ENCODE measurements around the gene C3orf70. TPM values are rescaled to one million over a fixed set of nuclear protein-coding genes. Genes with fewer than 3 reads are reported as not detected.

Gene C3orf70
- 0.42 and 0.99 TPM in 2 replicates for total RNA-seq

DNA sequence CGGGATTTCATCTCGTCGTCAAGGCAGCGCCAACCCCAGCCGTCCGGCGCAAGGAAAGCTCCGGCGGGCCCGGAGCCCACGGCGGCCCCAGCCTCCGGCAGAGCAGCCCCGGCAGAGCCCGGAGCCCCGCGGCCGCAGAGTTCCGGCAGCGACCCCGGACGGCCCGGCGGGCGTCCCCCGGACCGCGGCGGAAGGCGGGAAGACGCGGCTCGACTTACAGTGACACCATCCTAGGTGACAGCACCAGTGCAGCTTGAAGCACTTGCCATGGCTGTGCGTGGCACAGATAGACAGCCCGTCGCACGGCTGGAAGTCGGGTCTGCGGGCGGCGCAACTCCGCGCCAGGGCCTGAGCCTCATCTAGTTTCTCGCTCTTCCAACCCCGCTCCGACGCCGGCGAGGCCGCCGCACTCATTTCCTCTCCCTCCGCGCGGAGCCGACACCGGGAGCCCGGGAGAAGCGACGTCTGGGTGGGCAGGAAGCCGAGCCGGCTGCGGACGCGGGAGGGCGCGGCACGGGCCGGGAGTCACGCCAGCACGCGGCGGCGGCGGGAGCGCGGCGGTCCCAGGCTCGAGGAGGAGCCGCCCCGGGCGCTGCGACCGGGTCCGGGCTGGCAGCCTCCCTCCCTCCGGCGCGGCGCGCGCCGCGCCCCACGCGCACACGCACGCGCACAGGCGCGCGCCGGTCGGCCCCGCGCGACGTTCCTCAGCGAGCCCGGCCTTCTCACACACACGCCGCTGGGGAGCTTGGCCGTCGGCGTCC lies at the start of gene C3orf70:
Gene C3orf70, minus strand, starts transcription at position 651 of the 761 bp plus-strand sequence. Its CDS starts 237 bp downstream, at position 414.
- DNase-seq (ENCODE audit: low read depth, low spot score): no peak

GRCh38 chr3:185200639-185201038 lies 47.8 kb upstream of the C3orf70 start:
- peak; percentile 27 for DNase-seq (ENCODE audit: low read depth, low spot score)

- DNase-seq (ENCODE audit: low read depth, low spot score): no peak
Observed at GRCh38 chr3:185199671-185200070, 46.8 kb upstream of the C3orf70 start.

DNA sequence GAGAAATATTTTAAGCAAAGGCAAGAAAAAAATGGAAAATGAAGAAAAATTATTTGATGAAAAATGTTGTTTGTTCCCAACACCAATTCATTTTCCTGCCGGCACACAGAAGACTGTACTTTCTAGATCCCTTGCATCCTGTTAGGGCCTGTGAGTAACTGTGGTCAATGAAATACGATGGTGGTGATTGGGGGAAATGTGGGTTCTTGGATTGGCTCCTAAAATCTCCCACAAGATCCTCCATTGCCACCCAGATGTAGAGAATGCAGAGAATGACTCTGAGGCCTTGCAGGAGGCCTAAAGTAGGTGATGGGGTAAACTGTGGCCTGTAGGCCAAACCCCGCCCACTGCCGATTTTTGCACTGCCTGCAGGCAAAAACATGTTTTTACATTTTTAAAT lies 46.3 kb upstream of the C3orf70 start:
- no peak for DNase-seq (ENCODE audit: low read depth, low spot score)

- no peak for DNase-seq (ENCODE audit: low read depth, low spot score)
Observed at GRCh38 chr3:185197068-185197467, 44.2 kb upstream of the C3orf70 start.

DNA sequence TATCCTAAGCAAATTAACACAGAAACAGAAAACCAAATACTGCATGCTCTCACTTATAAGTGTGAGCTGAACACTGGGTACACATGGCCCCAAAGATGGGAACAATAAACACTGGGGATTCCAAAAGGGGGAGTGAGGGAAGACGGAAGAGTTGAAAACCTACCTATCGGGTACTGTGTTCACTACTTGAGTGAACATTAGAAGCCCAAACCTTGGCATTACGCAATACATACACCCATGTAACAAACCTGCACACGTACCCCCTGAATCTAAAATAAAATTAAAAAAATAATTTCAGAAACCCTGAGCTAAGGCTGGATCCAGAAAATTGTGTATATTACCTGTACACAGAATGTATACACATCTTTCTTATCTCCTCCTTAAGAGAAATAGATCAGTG lies 42.8 kb upstream of the C3orf70 start:
- DNase-seq (ENCODE audit: low read depth, low spot score): no peak

- DNase-seq (ENCODE audit: low read depth, low spot score): no peak
Observed at GRCh38 chr3:185188816-185189215, 36.0 kb upstream of the C3orf70 start.

DNA sequence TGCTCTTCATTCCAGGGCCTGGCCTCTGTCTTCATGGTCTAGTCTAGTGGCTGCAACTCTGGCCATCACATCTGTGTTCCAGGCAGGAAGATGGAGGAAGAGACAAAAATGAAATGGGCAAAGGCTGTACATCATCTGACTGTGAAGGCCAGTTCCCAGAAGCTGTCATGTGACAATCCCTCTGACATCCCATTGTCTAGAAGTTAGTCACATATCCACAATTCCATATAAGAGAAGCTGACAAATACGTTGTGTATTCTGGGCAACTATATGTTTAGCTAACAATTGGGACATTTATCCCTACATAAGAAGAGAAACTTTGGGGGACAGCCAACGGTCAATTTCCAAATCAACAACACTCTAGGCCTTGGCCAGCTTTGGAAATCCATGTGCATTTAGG lies 34.5 kb upstream of the C3orf70 start:
- DNase-seq (ENCODE audit: low read depth, low spot score): no peak

GRCh38 chr3:185176750-185177359 lies 24.0 kb upstream of the C3orf70 start:
- no peak for DNase-seq (ENCODE audit: low read depth, low spot score)

GRCh38 chr3:185175370-185175987 lies 22.6 kb upstream of the C3orf70 start:
- DNase-seq (ENCODE audit: low read depth, low spot score): no peak

GRCh38 chr3:185172086-185173049 lies 19.5 kb upstream of the C3orf70 start:
- no peak for DNase-seq (ENCODE audit: low read depth, low spot score)

- DNase-seq (ENCODE audit: low read depth, low spot score): no peak
Observed at GRCh38 chr3:185164428-185165217, 11.8 kb upstream of the C3orf70 start.

GRCh38 chr3:185162634-185163033 lies 9.8 kb upstream of the C3orf70 start:
- no peak for DNase-seq (ENCODE audit: low read depth, low spot score)

- DNase-seq (ENCODE audit: low read depth, low spot score): no peak
Observed at GRCh38 chr3:185161761-185162160, 8.9 kb upstream of the C3orf70 start.

DNA sequence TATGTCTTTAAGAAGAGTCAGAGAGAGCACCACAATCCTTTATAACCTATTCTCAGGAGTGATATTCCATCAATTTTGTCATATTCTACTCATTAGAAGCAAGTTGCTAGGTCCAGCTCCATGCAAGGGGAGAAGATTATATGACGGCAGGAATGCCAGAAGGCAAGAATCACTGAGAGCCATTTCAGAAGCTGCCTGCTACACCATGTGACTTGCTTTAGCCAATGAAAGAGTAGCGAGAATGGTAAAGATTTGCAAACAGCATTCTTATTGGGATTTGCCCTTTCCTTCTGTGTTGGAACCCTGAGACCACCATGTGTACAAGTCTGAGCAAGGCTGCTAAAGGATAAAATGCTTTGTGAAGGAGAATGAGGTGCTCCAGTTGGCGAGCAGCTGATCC lies 4.5 kb upstream of the C3orf70 start:
- no peak for DNase-seq (ENCODE audit: low read depth, low spot score)

- no peak for DNase-seq (ENCODE audit: low read depth, low spot score)
Observed at GRCh38 chr3:185155678-185156077, 2.8 kb upstream of the C3orf70 start.

- DNase-seq (ENCODE audit: low read depth, low spot score): no peak
Observed at GRCh38 chr3:185153861-185154629, 1.2 kb upstream of the C3orf70 start.

- DNase-seq (ENCODE audit: low read depth, low spot score): no peak
Observed at GRCh38 chr3:185153171-185153771, 411 bp upstream of the C3orf70 start.

DNA sequence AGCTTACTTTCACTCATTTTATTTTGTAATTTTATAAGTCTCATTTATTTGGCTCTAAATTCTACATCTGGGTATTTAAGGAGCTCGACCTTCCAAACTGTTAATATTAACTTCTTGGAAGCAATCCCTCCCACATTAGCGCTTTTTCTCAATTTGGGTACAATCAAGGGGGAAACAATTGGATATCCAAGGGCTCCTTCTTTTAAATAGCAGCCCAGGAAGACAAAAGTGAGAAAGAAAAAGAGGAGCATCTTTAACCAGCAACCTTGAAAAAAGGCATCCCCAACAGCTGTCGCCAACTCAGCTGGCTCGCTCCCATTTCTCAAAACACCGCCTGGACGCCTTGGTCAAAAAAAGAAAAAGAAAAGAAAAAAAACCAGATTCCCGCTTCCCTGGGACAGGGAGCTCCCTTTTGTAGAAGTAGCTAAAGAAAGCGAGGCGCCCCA lies 873 bp downstream of the C3orf70 start:
- no peak for DNase-seq (ENCODE audit: low read depth, low spot score)

Measured in pulmonary artery endothelial cell (primary cell).